GM12892 (cell line): Measurements from ENCODE around the gene LIMS2.

Source experiments
- POLR2A ChIP-seq: IDR thresholded peaks from 2 replicates; pipeline ENCODE4 v1.6.1; 2011; ENCODE audit warnings: low read depth, low read length, control low read depth
- POLR2AphosphoS5 ChIP-seq: IDR thresholded peaks from 2 replicates; pipeline ENCODE4 v1.6.1; 2011; ENCODE audit warnings: low read depth, low read length, control low read depth
- TAF1 ChIP-seq: IDR thresholded peaks from 2 replicates; pipeline ENCODE4 v1.6.1; 2011; ENCODE audit warnings: low read depth, mild to moderate bottlenecking, control low read depth, low read length, borderline replicate concordance

GRCh38 chr2:127653421-127654083 lies 21.8 kb downstream of the LIMS2 start:
- TF ChIP-seq POLR2A (no peak), TAF1 (no peak), POLR2AphosphoS5 (no peak)
